Smooth muscle cell (in vitro differentiated cells): ENCODE measurements around the gene PLA2G3. TPM values are rescaled to one million over a fixed set of nuclear protein-coding genes. Genes with fewer than 3 reads are reported as not detected.

Experiments used
- DNase-seq: peaks from one replicate; lab custom pipeline; 2025; ENCODE audit not compliant: unreplicated experiment; lab: John Stamatoyannopoulos, UW
- H2AFZ ChIP-seq: fragments of 200-600 bp; sonication (generic); 2 replicates; pipeline ENCODE4 v1.6.0; 2016; ENCODE audit warnings: antibody characterized with exemption, low read depth, mild to moderate bottlenecking
- H3F3A ChIP-seq: fragments of 200-600 bp; sonication (generic); 2 replicates; pipeline ENCODE4 v1.6.0; 2017; ENCODE audit warnings: antibody characterized with exemption, low read depth
- H3K27ac ChIP-seq: fragments of 200-600 bp; sonication (generic); 2 replicates; pipeline ENCODE4 v1.5.1; 2016; ENCODE audit warnings: low read depth, mild to moderate bottlenecking
- H3K27me3 ChIP-seq: fragments of 200-600 bp; sonication (generic); 2 replicates; pipeline ENCODE4 v1.6.1; 2016; ENCODE audit warnings: low read depth, mild to moderate bottlenecking
- H3K36me3 ChIP-seq: fragments of 200-600 bp; sonication (generic); 2 replicates; pipeline ENCODE4 v1.5.1; 2016; ENCODE audit warnings: low read depth
- H3K4me1 ChIP-seq: fragments of 200-600 bp; sonication (generic); 2 replicates; pipeline ENCODE4 v1.5.1; 2016; ENCODE audit warnings: low read depth
- H3K4me2 ChIP-seq: fragments of 200-600 bp; sonication (generic); 2 replicates; pipeline ENCODE4 v1.6.0; 2016; ENCODE audit warnings: mild to moderate bottlenecking
- H3K4me3 ChIP-seq: fragments of 200-600 bp; sonication (generic); 2 replicates; pipeline ENCODE4 v1.5.1; 2016; ENCODE audit warnings: mild to moderate bottlenecking
- H3K79me2 ChIP-seq: fragments of 200-600 bp; sonication (generic); 2 replicates; pipeline ENCODE4 v1.6.0; 2016; ENCODE audit warnings: low read depth, mild to moderate bottlenecking
- H3K9ac ChIP-seq: fragments of 200-600 bp; sonication (generic); 2 replicates; pipeline ENCODE4 v1.6.0; 2016; ENCODE audit warnings: low read depth
- H3K9me3 ChIP-seq: fragments of 200-600 bp; sonication (generic); replicated peaks from 2 replicates; pipeline ENCODE4 v1.5.1; 2016; ENCODE audit warnings: low read depth
- H4K20me1 ChIP-seq: fragments of 200-600 bp; sonication (generic); 2 replicates; pipeline ENCODE4 v1.6.0; 2016; ENCODE audit warnings: low read depth
- CTCF ChIP-seq: fragments of 200-600 bp; sonication (generic); IDR thresholded peaks from 2 replicates; pipeline ENCODE4 v1.5.1; 2017; ENCODE audit warnings: borderline replicate concordance, mild to moderate bottlenecking, antibody characterized with exemption; ENCODE audit not compliant: insufficient read depth, poor library complexity, severe bottlenecking
- WGBS: methylation state at CpG from one replicate; pipeline ENCODE4 v1.1.7; 2016; ENCODE audit warnings: low lambda C conversion rate; 5-methylcytosine and 5-hydroxymethylcytosine counted together
- polyA plus RNA-seq: library from polyadenylated mRNA; unstranded; fragments of >200 nt; fragmentation: Nextera tagmentation; extraction: Ambion mirVana; gene quantifications from 2 replicates; pipeline ENCODE4 v1.2.1, GENCODE V29; 2016
- total RNA-seq: library from RNA; depleted of rRNA; stranded (reverse); fragments of >200 nt; gene quantifications from 2 replicates; pipeline ENCODE4 v1.2.3, GENCODE V29; 2014

The PLA2G3 gene
- total and polyA plus RNA-seq, 2 experiments from 2014 or later = 0.04 TPM; not detected in 1

- 98% methylated on average over 2 of the region's 2 CpGs for WGBS
Observed at GRCh38 chr22:31141551-31141950, 1.2 kb upstream of the PLA2G3 start.

GRCh38 chr22:31140746-31141145 lies 438 bp upstream of the PLA2G3 start:
- H3K36me3 ChIP-seq = no peaks in the 10 kb centered on the region
- H3K4me1 ChIP-seq = peaks cover 6% of the 10 kb centered on the region
- TF ChIP-seq CTCF = no peak
- WGBS = 94% methylated on average over 5 of the region's 5 CpGs
- H3K9me3 ChIP-seq = no peaks in the 10 kb centered on the region
- H3K9ac ChIP-seq = no peak overlapping the region
- peaks cover 26% of the 10 kb centered on the region for H3K27me3 ChIP-seq
- no peak overlapping the region for H3K4me3 ChIP-seq
- H3F3A ChIP-seq = no peaks in the 10 kb centered on the region
- no peak for DNase-seq
- H3K4me2 ChIP-seq = no peak overlapping the region
- no peak overlapping the region for H2AFZ ChIP-seq
- H4K20me1 ChIP-seq = no peaks in the 10 kb centered on the region
- H3K79me2 ChIP-seq = no peaks in the 10 kb centered on the region
- H3K27ac ChIP-seq = no peak overlapping the region

More at GRCh38 chr22:31141551-31141950, 1.2 kb upstream of the PLA2G3 start:
- Histone ChIP-seq H3K79me2 (no peaks in the 10 kb centered on the region), H4K20me1 (no peaks in the 10 kb centered on the region), H3K9ac (no peak overlapping the region), H3K4me3 (no peak overlapping the region), H2AFZ (no peak overlapping the region), H3K4me2 (no peak overlapping the region), H3K36me3 (no peaks in the 10 kb centered on the region), H3K27me3 (peaks cover 26% of the 10 kb centered on the region), H3F3A (no peaks in the 10 kb centered on the region), H3K9me3 (no peaks in the 10 kb centered on the region), H3K4me1 (peaks cover 6% of the 10 kb centered on the region), H3K27ac (no peak overlapping the region)
- DNase-seq = no peak
- TF ChIP-seq CTCF = no peak

- TF ChIP-seq CTCF = no peak
- Histone ChIP-seq H3K36me3 (no peaks in the 10 kb centered on the region), H3K9ac (no peak overlapping the region), H3K9me3 (no peaks in the 10 kb centered on the region), H3K4me1 (peaks cover 6% of the 10 kb centered on the region), H3K79me2 (no peaks in the 10 kb centered on the region), H2AFZ (no peak overlapping the region), H3F3A (no peaks in the 10 kb centered on the region), H3K27me3 (peaks cover 26% of the 10 kb centered on the region), H3K27ac (no peak overlapping the region), H4K20me1 (no peaks in the 10 kb centered on the region), H3K4me2 (no peak overlapping the region), H3K4me3 (no peak overlapping the region)
- 85% methylated on average over 3 of the region's 3 CpGs for WGBS
- DNase-seq = no peak
Observed at GRCh38 chr22:31139066-31139465, 1.2 kb downstream of the PLA2G3 start.

- no peak for DNase-seq
- H3K4me1 ChIP-seq = peaks cover 6% of the 10 kb centered on the region
- no peak overlapping the region for H3K4me2 ChIP-seq
- H4K20me1 ChIP-seq = no peaks in the 10 kb centered on the region
- no peak overlapping the region for H3K9ac ChIP-seq
- no peak for TF ChIP-seq CTCF
- no peaks in the 10 kb centered on the region for H3K36me3 ChIP-seq
- no peaks in the 10 kb centered on the region for H3F3A ChIP-seq
- H2AFZ ChIP-seq = no peak overlapping the region
- no peaks in the 10 kb centered on the region for H3K9me3 ChIP-seq
- H3K27me3 ChIP-seq = peaks cover 26% of the 10 kb centered on the region
- no peaks in the 10 kb centered on the region for H3K79me2 ChIP-seq
- no peak overlapping the region for H3K4me3 ChIP-seq
- no peak overlapping the region for H3K27ac ChIP-seq
- 85% methylated on average over 10 of the region's 10 CpGs for WGBS
Observed at GRCh38 chr22:31138126-31138525, 2.2 kb downstream of the PLA2G3 start.
